ENCODE measurements around the gene CLEC16A.

The CLEC16A gene

GRCh38 chr16:11224096-11224893, 279.9 kb downstream of the CLEC16A start:
- DNase-seq (ENCODE audit: low read depth) = no peak

GRCh38 chr16:11224894-11225676, 280.7 kb downstream of the CLEC16A start:
- DNase-seq (ENCODE audit: low read depth) = no peak

- no peak for DNase-seq (ENCODE audit: low read depth)
Measured at GRCh38 chr16:11225677-11226549, 281.5 kb downstream of the CLEC16A start.

GRCh38 chr16:11229432-11229831, 285.1 kb downstream of the CLEC16A start:
- DNase-seq (ENCODE audit: low read depth) = no peak

GRCh38 chr16:11229906-11230305, 285.5 kb downstream of the CLEC16A start:
- no peak for DNase-seq (ENCODE audit: low read depth)

GRCh38 chr16:11231367-11231970, 287.1 kb downstream of the CLEC16A start:
- DNase-seq (ENCODE audit: low read depth) = no peak

Data from non-pigmented ciliary epithelial cell (primary cell).